Hepatic stellate cell (primary cell): Measurements from ENCODE around the gene PCDHGA9.
"Not testable (repeated sequence)": the region's sequence is repeated elsewhere in the genome, so short reads cannot be mapped to it uniquely, and the experiment has no call there.

ENCODE experiments used
- DNase-seq: peaks from one replicate; pipeline ENCODE4 v3.0.0; 2011; ENCODE audit warnings: low spot score

The PCDHGA9 gene

DNA sequence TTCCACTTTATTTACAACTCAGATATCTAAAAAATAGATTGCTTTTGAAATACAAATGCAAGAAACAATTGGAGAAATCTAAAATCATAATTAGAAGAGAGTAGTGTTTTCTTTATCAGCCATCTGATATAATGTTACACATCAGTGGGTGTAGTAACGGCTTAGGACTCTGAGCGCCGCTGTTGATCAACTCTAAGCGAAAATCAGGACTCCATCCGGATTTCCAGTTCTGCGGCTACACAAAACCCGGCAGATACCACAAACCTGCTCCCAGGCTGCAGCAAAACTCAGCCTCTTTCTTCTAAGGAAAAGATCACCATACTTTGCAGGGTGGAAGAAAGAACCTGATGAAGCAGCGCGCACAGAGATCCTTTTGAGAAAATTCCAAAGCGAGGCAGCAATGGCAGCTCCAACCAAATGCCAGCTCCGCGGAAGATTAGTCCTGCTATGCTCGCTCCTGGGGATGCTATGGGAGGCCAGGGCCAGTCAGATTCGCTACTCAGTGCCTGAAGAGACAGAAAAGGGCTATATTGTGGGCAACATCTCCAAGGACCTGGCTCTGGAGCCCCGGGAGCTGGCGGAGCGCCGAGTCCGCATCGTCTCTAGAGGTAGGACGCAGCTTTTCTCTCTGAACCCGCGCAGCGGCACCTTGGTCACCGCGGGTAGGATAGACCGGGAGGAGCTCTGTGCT is at the start of gene PCDHGA9:
Gene PCDHGA9, plus strand, starts transcription at position 226 of the 691 bp plus-strand sequence. Its CDS starts 175 bp downstream, at position 401.
- peak; percentile 55 for DNase-seq

- no peak for DNase-seq
Measured at GRCh38 chr5:141354900-141355469, 47.6 kb upstream of the PCDHGA9 start, which contains the start of gene PCDHGA4. TSS of gene PCDHGA4 (plus strand) at chr5:141355021. CDS start at chr5:141355108, 87 bp downstream.

- DNase-seq: no peak
Measured at GRCh38 chr5:141355641-141356040, 46.9 kb upstream of the PCDHGA9 start.

DNA sequence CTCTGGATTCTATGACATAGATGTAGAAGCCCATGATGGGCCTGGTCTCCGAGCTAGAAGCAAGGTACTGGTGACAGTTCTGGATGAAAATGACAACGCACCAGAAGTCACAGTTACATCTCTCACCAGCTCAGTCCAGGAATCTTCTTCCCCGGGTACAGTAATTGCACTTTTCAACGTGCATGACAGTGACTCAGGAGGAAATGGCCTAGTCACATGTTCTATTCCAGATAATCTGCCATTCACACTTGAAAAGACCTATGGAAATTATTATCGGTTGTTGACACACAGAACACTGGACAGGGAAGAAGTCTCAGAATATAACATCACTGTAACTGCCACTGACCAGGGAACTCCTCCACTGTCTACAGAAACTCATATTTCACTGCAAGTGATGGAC is 46.4 kb upstream of the PCDHGA9 start:
- no peak for DNase-seq

DNA sequence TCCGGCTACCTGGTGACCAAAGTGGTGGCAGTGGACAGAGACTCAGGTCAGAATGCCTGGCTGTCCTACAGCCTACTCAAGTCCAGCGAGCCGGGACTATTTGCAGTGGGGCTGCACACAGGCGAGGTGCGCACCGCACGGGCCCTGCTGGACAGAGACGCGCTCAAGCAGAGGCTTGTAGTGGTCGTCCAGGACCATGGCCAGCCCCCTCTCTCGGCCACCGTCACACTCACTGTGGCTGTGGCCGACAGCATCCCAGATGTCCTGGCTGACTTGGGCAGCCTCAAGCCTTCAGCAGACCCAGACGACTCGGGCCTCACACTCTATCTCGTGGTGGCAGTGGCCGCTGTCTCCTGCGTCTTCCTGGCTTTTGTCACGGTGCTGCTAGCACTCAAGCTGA is 45.6 kb upstream of the PCDHGA9 start:
- DNase-seq: no peak

GRCh38 chr5:141359790-141360426 is 42.7 kb upstream of the PCDHGA9 start, which contains the start of gene PCDHGB2:
TSS of gene PCDHGB2 (plus strand) at chr5:141359994. CDS start at chr5:141360136, 142 bp downstream.
- peak; percentile 66 for DNase-seq

DNA sequence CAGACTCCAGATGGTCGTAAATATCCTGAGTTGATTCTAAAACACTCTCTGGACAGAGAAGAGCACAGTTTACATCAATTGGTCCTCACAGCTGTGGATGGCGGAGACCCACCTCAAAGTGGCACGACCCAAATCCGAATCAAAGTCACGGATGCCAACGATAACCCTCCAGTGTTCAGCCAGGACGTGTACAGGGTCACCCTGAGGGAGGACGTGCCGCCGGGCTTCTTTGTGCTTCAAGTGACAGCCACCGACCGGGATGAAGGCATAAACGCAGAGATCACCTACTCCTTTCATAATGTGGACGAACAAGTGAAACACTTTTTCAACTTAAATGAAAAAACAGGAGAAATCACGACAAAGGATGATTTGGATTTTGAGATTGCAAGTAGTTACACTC is 41.9 kb upstream of the PCDHGA9 start:
- DNase-seq: no peak

GRCh38 chr5:141362719-141363118 is 39.9 kb upstream of the PCDHGA9 start:
- DNase-seq: no peak

DNA sequence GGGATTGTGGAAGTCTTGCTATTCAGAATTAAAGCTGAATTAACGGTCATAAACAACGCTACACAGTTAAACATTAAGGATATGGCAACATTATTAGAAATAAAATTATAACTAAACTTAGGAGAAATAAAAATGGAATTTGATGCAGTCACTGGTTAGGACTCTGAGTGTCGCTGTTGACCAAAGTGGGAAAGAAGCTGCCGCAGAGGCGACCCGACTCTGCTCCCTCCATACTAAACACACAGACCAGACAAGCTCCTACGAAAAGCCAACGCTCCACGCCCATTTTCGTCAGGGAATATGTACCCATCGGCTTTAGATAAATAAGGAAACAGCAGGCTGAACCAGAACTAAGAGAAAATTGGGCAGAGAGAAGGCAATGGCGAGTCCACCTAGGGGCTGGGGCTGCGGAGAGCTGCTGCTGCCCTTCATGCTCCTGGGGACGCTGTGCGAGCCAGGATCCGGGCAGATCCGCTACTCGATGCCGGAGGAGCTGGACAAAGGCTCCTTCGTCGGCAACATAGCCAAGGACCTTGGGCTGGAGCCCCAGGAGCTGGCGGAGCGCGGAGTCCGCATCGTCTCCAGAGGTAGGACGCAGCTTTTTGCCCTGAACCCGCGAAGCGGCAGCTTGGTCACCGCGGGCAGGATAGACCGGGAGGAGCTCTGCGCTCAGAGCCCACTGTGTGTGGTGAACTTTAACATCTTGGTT is 38.5 kb upstream of the PCDHGA9 start, which contains the start of gene PCDHGA5:
Gene PCDHGA5, plus strand, starts transcription at position 211 of the 709 bp plus-strand sequence. Its CDS starts 169 bp downstream, at position 380.
- no peak for DNase-seq

GRCh38 chr5:141366016-141366896 is 36.3 kb upstream of the PCDHGA9 start:
- DNase-seq: no peak

DNA sequence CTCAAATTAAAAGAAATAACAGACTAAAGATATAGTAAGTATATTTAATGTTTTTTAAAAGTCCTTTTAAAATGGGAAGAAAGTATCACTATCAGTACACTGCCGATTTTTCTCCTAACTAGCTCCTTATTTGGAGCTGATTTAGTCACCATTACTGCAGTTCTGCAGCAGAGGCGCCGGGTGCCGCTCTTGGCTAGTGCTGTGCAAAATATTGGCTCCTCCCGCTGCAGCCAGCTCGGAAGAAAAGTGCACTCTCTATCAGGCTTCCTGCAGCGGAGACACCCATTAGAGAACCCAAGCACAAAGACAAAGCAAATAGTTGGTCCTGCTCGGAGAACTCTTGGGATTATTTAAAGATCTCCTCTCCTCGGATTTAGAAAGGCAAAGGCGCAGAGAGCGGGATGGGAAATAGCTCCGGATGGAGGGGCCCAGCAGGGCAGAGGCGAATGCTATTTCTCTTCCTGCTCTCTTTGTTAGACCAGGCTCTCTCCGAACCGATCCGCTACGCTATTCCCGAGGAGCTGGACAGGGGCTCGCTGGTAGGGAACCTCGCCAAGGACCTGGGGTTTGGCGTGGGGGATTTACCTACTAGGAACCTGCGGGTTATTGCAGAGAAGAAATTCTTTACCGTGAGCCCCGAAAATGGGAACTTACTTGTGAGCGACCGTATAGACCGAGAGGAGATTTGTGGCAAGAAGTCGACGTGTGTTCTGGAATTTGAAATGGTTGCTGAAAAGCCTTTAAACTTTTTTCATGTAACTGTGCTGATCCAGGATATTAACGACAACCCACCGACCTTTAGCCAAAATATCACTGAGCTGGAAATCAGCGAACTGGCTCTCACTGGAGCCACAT is 32.4 kb upstream of the PCDHGA9 start, which contains the start of gene PCDHGB3:
Gene PCDHGB3, plus strand, starts transcription at position 249 of the 855 bp plus-strand sequence. Its CDS starts 153 bp downstream, at position 402.
- DNase-seq: peak; percentile 82

DNA sequence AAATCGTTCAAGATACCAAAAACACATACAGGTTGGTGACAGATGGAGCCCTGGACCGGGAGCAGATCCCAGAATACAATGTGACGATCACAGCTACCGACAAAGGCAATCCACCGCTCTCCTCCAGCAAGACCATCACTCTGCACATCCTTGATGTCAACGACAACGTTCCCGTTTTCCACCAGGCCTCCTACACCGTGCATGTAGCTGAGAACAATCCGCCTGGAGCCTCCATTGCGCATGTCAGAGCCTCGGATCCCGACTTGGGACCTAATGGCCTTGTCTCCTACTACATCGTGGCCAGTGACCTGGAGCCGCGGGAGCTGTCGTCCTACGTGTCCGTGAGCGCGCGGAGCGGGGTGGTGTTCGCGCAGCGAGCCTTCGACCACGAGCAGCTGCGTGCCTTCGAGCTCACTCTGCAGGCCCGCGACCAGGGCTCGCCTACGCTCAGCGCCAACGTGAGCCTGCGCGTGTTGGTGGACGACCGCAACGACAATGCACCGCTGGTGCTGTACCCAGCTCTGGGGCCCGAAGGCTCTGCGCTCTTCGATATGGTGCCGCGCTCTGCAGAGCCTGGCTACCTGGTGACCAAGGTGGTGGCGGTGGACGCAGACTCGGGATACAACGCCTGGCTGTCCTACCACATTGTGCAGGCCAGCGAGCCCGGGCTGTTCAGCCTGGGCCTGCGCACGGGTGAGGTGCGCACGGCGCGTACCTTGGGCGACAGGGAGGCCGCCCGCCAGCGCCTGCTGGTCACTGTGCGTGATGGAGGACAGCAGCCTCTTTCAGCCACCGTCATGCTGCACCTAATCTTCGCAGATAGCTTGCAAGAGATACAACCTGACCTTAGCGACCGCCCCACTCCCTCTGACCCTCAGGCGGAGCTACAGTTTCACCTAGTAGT is 30.8 kb upstream of the PCDHGA9 start:
- no peak for DNase-seq

GRCh38 chr5:141373673-141374317 is 28.8 kb upstream of the PCDHGA9 start, which contains the start of gene PCDHGA6:
TSS of gene PCDHGA6 (plus strand) at chr5:141373891. CDS start at chr5:141374084, 193 bp downstream.
- no peak for DNase-seq

GRCh38 chr5:141374627-141375026 is 28.0 kb upstream of the PCDHGA9 start:
- no peak for DNase-seq

DNA sequence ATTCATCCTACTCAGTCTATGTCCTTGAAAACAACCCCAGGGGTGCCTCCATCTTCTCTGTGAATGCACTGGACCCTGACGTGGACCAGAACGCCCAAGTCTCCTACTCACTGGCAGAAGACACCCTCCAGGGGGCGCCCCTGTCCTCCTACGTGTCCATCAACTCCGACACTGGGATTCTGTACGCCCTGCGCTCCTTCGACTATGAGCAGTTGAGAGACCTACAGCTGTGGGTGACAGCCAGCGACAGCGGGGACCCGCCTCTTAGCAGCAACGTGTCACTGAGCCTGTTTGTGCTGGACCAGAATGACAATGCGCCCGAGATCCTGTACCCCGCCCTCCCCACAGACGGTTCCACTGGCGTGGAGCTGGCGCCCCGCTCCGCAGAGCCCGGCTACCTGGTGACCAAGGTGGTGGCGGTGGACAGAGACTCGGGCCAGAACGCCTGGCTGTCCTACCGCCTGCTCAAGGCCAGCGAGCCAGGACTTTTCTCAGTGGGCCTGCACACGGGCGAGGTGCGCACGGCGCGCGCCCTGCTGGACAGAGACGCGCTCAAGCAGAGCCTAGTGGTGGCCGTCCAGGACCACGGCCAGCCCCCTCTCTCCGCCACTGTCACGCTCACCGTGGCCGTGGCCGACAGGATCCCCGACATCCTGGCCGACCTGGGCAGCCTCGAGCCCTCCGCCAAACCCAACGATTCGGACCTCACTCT is 27.0 kb upstream of the PCDHGA9 start:
- DNase-seq: not testable (repeated sequence)

DNA sequence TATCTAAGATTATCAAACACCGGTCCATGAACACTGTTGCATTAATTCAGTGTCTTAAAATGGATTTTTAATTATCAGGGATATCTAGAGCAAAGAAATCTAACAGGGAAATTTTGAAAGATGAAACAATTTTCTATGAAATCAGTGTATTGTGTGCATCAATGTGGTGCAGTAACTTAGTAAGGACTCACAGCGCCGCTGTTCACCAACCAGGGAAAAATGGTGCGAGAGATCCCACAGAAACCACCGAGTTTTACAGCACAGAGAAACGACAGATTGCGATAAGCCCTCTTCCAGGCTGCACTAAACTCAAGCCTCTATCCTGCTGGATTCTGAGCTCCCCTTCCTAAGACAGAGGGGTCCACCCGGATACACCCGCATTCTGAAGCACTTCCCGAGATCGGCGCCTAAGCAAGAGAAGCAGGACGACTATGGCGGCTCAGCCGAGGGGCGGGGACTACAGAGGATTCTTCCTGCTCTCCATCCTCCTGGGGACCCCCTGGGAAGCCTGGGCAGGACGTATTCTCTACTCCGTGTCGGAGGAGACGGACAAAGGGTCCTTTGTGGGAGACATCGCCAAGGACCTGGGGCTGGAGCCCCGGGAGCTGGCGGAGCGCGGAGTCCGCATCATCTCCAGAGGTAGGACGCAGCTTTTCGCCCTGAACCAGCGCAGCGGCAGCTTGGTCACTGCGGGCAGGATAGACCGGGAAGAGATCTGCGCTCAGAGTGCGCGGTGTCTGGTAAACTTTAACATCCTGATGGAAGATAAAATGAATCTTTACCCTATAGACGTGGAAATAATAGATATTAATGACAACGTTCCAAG is 19.9 kb upstream of the PCDHGA9 start, which contains the start of gene PCDHGA7:
Gene PCDHGA7, plus strand, starts transcription at position 274 of the 826 bp plus-strand sequence. Its CDS starts 158 bp downstream, at position 432.
- peak; percentile 65 for DNase-seq

DNA sequence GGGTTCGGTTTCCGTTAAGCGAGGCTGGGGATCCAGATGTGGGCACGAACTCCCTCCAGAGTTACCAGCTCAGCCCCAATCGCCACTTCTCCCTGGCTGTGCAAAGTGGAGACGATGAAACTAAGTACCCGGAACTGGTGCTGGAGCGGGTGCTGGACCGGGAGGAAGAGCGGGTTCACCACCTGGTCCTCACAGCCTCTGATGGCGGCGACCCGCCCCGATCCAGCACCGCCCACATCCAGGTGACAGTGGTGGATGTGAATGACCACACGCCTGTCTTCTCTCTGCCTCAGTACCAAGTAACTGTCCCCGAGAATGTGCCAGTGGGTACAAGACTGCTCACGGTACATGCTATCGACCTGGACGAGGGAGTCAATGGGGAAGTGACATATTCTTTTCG is 19.2 kb upstream of the PCDHGA9 start:
- DNase-seq: no peak
